Kidney (tissue), 14 donors: Measurements from ENCODE around the gene LTC4S. TPM values are rescaled to one million over a fixed set of nuclear protein-coding genes. Genes with fewer than 3 reads are reported as not detected.

ENCODE experiments used
- DNase-seq, 5 donors: peaks; one replicate each; pipeline ENCODE4 v3.0.0-alpha.2; 2013 to 2020
- FAIRE-seq: peaks from 2 replicates; lab custom pipeline; 2012; peaks lifted over from hg19 to GRCh38; lab: Jason Lieb, UNC
- H3K27ac ChIP-seq, 2 donors: one replicate each; pipeline ENCODE4 v1.7.0; 2013; ENCODE audit warnings: low read depth in 2 of 2, low read length in 2 of 2, inconsistent platforms in 1 of 2
- H3K27me3 ChIP-seq: one replicate; pipeline ENCODE4 v1.7.1; 2013; ENCODE audit warnings: low read length, inconsistent platforms; ENCODE audit not compliant: control insufficient read depth, insufficient read depth
- H3K36me3 ChIP-seq, 3 donors: one replicate each; pipeline versions ENCODE4 v1.7.0 to v1.7.1; 2013; ENCODE audit warnings: low read length in 3 of 3, control low read depth in 1 of 3, inconsistent platforms in 1 of 3; ENCODE audit not compliant: insufficient read depth in 3 of 3, control insufficient read depth in 2 of 3
- H3K4me1 ChIP-seq, 3 donors: one replicate each; pipeline versions ENCODE4 v1.7.0 to v1.7.1; 2013; ENCODE audit warnings: low read length in 3 of 3, inconsistent platforms in 1 of 3, low read depth in 1 of 3; ENCODE audit not compliant: control insufficient read depth in 2 of 3, insufficient read depth in 2 of 3
- H3K4me3 ChIP-seq, 3 donors: one replicate each; pipeline versions ENCODE4 v1.7.0 to v1.8.1; 2013; ENCODE audit warnings: low read length in 3 of 3, control low read depth in 1 of 3, inconsistent platforms in 1 of 3
- H3K9ac ChIP-seq, 3 donors: one replicate each; pipeline versions ENCODE4 v1.7.0 to v1.7.1; 2013; ENCODE audit warnings: low read length in 3 of 3, control low read depth in 1 of 3, inconsistent platforms in 1 of 3
- H3K9me3 ChIP-seq, 3 donors: one replicate each; pipeline versions ENCODE4 v1.7.0 to v1.7.1; 2013; ENCODE audit warnings: low read length in 3 of 3, control low read depth in 1 of 3, inconsistent platforms in 1 of 3; ENCODE audit not compliant: control insufficient read depth in 2 of 3, insufficient read depth in 1 of 3
- CTCF ChIP-seq: IDR thresholded peaks from 3 replicates; pipeline ENCODE4 v1.5.1; 2012; ENCODE audit warnings: mild to moderate bottlenecking, moderate library complexity, borderline replicate concordance; ENCODE audit not compliant: insufficient read depth; ENCODE audit errors: extremely low read depth
- intact Hi-C: fragments of 100-400 bp; cut with DNase I; formaldehyde crosslinking; loops from one replicate; pipeline ENCODE4 v1.11.1; 2022
- polyA plus RNA-seq: library from polyadenylated mRNA; stranded (reverse); fragments of 350-450 nt; fragmentation: Illumina TruSeq; extraction: RNeasy Lipid Tissue Mini Kit (QIAGEN cat#74804); gene quantifications from one replicate; pipeline ENCODE4 v1.2.3, GENCODE V29; 2014; ENCODE audit warnings: low read depth, low replicate concordance; ENCODE audit not compliant: insufficient read depth
- total RNA-seq: library from RNA; stranded (reverse); fragmentation: NEBNext Ultra II Directional; extraction: Animal tissue kit (Norgen Biotek cat#: 25700); gene quantifications from one replicate; pipeline ENCODE4 v1.2.1, GENCODE V29; 2021
- donor health status: control.
- donor health status: control.
- donor health status: control.
- donor health status: control.
- donor health status: control.
- donor health status: DM: yes; HTN: yes; CAD: no.
- donor health status: Normal renal cell carcinoma (clear cell type).

LTC4S gene
- total and polyA plus RNA-seq, 2 donors from 2014 or later = 20.1 to 30.6 TPM

GRCh38 chr5:179764056-179764455 is 29.7 kb upstream of the LTC4S start:
- no peak for FAIRE-seq
- Histone ChIP-seq H3K4me1 (peaks cover 0 to 45% (median 37%) of the 10 kb centered on the region in 3 donors), H3K27me3 (no peaks in the 10 kb centered on the region), H3K4me3 (no peak overlapping the region), H3K9me3 (no peaks in the 10 kb centered on the region), H3K36me3 (peaks cover 0 to 4% (median 4%) of the 10 kb centered on the region in 3 donors), H3K27ac (no peak overlapping the region), H3K9ac (no peak overlapping the region)
- no peak for TF ChIP-seq CTCF
- intact Hi-C loops = no loop called here
- no peak for DNase-seq

- DNase-seq = no peak
- Histone ChIP-seq H3K4me1 (peaks cover 0 to 36% (median 32%) of the 10 kb centered on the region in 3 donors), H3K9ac (no peak overlapping the region), H3K27ac (peak overlapping the region; percentile 20 to 59), H3K9me3 (no peaks in the 10 kb centered on the region), H3K4me3 (peak overlapping the region in 1 of 3 donors; percentile 35), H3K27me3 (no peaks in the 10 kb centered on the region), H3K36me3 (peaks cover 2 to 14% (median 10%) of the 10 kb centered on the region in 3 donors)
- TF ChIP-seq CTCF = no peak
- FAIRE-seq = no peak
- intact Hi-C loops = no loop called here
These were observed 28.4 kb upstream of the LTC4S start for GRCh38 chr5:179765400-179765799.

- H3K9ac ChIP-seq = peak overlapping the region in 1 of 3 donors; percentile 17
- H3K4me3 ChIP-seq = peak overlapping the region in 2 of 3 donors; percentile 5 to 35
- H3K36me3 ChIP-seq = peaks cover 2 to 22% (median 16%) of the 10 kb centered on the region in 3 donors
- no peak for FAIRE-seq
- no peak for DNase-seq
- intact Hi-C loops = no loop called here
- H3K9me3 ChIP-seq = no peaks in the 10 kb centered on the region
- H3K4me1 ChIP-seq = peaks cover 0 to 36% (median 30%) of the 10 kb centered on the region in 3 donors
- TF ChIP-seq CTCF = no peak
- peak overlapping the region; percentile 20 to 59 for H3K27ac ChIP-seq
- no peaks in the 10 kb centered on the region for H3K27me3 ChIP-seq
These were observed 27.6 kb upstream of the LTC4S start for GRCh38 chr5:179766021-179766725.
